ENCODE results near the gene RANBP3L.

Gene RANBP3L

GRCh38 chr5:36272136-36272690 lies 29.5 kb downstream of the RANBP3L start:
- Histone ChIP-seq H3K4ac (ENCODE audit: low read depth, low read length) (no peak overlapping the region), H3K79me1 (ENCODE audit: low read length) (no peaks in the 10 kb centered on the region), H2BK120ac (ENCODE audit: low read depth, low read length) (no peak overlapping the region), H3K23ac (ENCODE audit: low read length) (no peak overlapping the region), H3K4me3 (ENCODE audit: low read length) (no peak overlapping the region), H2BK15ac (replicated peaks; ENCODE audit: low read depth) (no peak overlapping the region), H3K9ac (ENCODE audit: low read length) (no peak overlapping the region), H2BK5ac (ENCODE audit: low read length) (no peak overlapping the region), H3K27ac (ENCODE audit: low read depth, low read length) (no peak overlapping the region), H3K18ac (ENCODE audit: low read length) (no peak overlapping the region), H3K56ac (ENCODE audit: low read length) (no peak overlapping the region), H3K4me1 (ENCODE audit: control insufficient read depth, low read depth, low read length) (no peaks in the 10 kb centered on the region), H4K5ac (ENCODE audit: low read length) (no peak overlapping the region), H2AK5ac (ENCODE audit: low read length) (no peak overlapping the region), H3K36me3 (ENCODE audit: control insufficient read depth, insufficient read depth, low read length) (no peaks in the 10 kb centered on the region), H3K4me2 (ENCODE audit: low read length) (no peak overlapping the region), H3K79me2 (ENCODE audit: control insufficient read depth, insufficient read depth, low read length) (no peaks in the 10 kb centered on the region), H3K27me3 (ENCODE audit: insufficient read depth, low read length, poor library complexity) (no peaks in the 10 kb centered on the region), H4K8ac (ENCODE audit: low read depth, low read length) (no peak overlapping the region)
- WGBS (ENCODE audit: extremely low coverage, insufficient coverage, low lambda C conversion rate), result no CpG with 5 or more reads among the region's 2 CpGs
- no peak for DNase-seq

DNA sequence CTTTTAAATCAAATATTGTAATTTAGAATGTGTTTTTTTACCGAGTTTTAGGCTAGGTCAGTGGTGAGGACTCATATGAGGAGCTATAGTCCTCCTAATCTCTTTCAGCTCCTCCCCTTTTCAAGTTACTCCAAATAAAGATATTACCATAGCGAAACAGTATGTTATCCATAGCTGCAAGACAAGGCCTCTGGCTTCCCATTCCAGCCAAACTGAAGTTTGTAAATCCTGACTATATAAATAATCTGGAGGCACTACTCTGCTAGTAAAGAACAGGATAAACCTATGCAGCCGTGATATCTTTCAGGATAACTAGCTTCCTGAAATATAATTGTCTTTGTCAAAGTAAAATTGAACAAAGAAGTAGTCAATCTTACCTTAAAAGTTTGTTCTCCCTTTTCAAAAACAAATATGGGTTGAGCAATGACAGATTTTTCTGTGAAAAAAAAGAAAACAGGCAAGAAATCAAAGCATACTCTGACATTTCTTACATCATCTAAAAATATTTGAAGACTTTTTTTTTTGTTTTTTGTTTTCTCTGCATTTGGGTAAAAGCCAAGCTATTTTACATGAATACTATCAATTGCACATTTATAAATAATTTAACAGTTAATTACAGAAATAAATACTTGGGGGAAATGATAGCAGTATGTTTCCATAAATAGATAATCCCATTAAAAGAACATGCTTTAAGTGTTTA lies 30.7 kb downstream of the RANBP3L start:
- Histone ChIP-seq H3K27ac (ENCODE audit: low read depth, low read length) (no peak overlapping the region), H2BK15ac (replicated peaks; ENCODE audit: low read depth) (no peak overlapping the region), H3K23ac (ENCODE audit: low read length) (no peak overlapping the region), H2AK5ac (ENCODE audit: low read length) (no peak overlapping the region), H3K79me2 (ENCODE audit: control insufficient read depth, insufficient read depth, low read length) (no peaks in the 10 kb centered on the region), H3K18ac (ENCODE audit: low read length) (no peak overlapping the region), H3K4me2 (ENCODE audit: low read length) (no peak overlapping the region), H2BK5ac (ENCODE audit: low read length) (no peak overlapping the region), H3K79me1 (ENCODE audit: low read length) (no peaks in the 10 kb centered on the region), H3K4ac (ENCODE audit: low read depth, low read length) (no peak overlapping the region), H4K8ac (ENCODE audit: low read depth, low read length) (no peak overlapping the region), H3K9ac (ENCODE audit: low read length) (no peak overlapping the region), H3K27me3 (ENCODE audit: insufficient read depth, low read length, poor library complexity) (no peaks in the 10 kb centered on the region), H3K4me1 (ENCODE audit: control insufficient read depth, low read depth, low read length) (no peaks in the 10 kb centered on the region), H3K56ac (ENCODE audit: low read length) (no peak overlapping the region), H3K36me3 (ENCODE audit: control insufficient read depth, insufficient read depth, low read length) (no peaks in the 10 kb centered on the region), H3K4me3 (ENCODE audit: low read length) (no peak overlapping the region), H4K5ac (ENCODE audit: low read length) (no peak overlapping the region), H2BK120ac (ENCODE audit: low read depth, low read length) (no peak overlapping the region)
- no CpG with 5 or more reads among the region's 3 CpGs for WGBS (ENCODE audit: extremely low coverage, insufficient coverage, low lambda C conversion rate)
- DNase-seq, result no peak

DNA sequence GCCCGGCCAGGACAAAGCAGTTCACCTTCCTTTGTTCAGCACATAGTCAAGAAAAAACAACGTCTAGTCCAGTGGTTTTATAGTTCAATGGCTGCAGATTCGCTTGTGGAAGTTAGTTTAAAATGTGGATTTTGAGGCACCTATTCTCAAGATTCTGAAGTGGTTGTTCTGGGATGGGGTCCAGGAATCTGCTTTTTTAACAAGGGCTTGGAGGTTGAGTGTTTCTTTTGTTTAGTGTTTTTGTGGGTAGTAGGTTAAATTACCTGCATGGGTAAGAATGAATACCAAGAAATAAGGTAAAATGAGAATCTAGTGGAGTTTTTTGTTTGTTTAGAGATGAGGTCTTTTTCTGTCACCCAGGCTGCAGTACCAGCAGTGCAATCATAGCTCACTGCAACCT lies 31.5 kb downstream of the RANBP3L start:
- Histone ChIP-seq H3K9ac (ENCODE audit: low read length) (no peak overlapping the region), H4K5ac (ENCODE audit: low read length) (no peak overlapping the region), H2BK5ac (ENCODE audit: low read length) (no peak overlapping the region), H4K8ac (ENCODE audit: low read depth, low read length) (no peak overlapping the region), H3K79me1 (ENCODE audit: low read length) (no peaks in the 10 kb centered on the region), H2AK5ac (ENCODE audit: low read length) (no peak overlapping the region), H3K27me3 (ENCODE audit: insufficient read depth, low read length, poor library complexity) (no peaks in the 10 kb centered on the region), H3K79me2 (ENCODE audit: control insufficient read depth, insufficient read depth, low read length) (no peaks in the 10 kb centered on the region), H2BK15ac (replicated peaks; ENCODE audit: low read depth) (no peak overlapping the region), H3K56ac (ENCODE audit: low read length) (no peak overlapping the region), H3K18ac (ENCODE audit: low read length) (no peak overlapping the region), H3K4ac (ENCODE audit: low read depth, low read length) (no peak overlapping the region), H3K4me2 (ENCODE audit: low read length) (no peak overlapping the region), H3K36me3 (ENCODE audit: control insufficient read depth, insufficient read depth, low read length) (no peaks in the 10 kb centered on the region), H2BK120ac (ENCODE audit: low read depth, low read length) (no peak overlapping the region), H3K4me3 (ENCODE audit: low read length) (no peak overlapping the region), H3K4me1 (ENCODE audit: control insufficient read depth, low read depth, low read length) (no peaks in the 10 kb centered on the region), H3K27ac (ENCODE audit: low read depth, low read length) (no peak overlapping the region), H3K23ac (ENCODE audit: low read length) (no peak overlapping the region)
- no CpG with 5 or more reads among the region's 3 CpGs for WGBS (ENCODE audit: extremely low coverage, insufficient coverage, low lambda C conversion rate)
- no peak for DNase-seq

- Histone ChIP-seq H3K79me1 (ENCODE audit: low read length) (no peaks in the 10 kb centered on the region), H4K5ac (ENCODE audit: low read length) (no peak overlapping the region), H3K18ac (ENCODE audit: low read length) (no peak overlapping the region), H3K27me3 (ENCODE audit: insufficient read depth, low read length, poor library complexity) (no peaks in the 10 kb centered on the region), H3K4ac (ENCODE audit: low read depth, low read length) (no peak overlapping the region), H3K27ac (ENCODE audit: low read depth, low read length) (no peak overlapping the region), H3K9ac (ENCODE audit: low read length) (no peak overlapping the region), H3K23ac (ENCODE audit: low read length) (no peak overlapping the region), H3K36me3 (ENCODE audit: control insufficient read depth, insufficient read depth, low read length) (no peaks in the 10 kb centered on the region), H3K4me3 (ENCODE audit: low read length) (no peak overlapping the region), H3K4me2 (ENCODE audit: low read length) (no peak overlapping the region), H2BK5ac (ENCODE audit: low read length) (no peak overlapping the region), H4K8ac (ENCODE audit: low read depth, low read length) (no peak overlapping the region), H3K79me2 (ENCODE audit: control insufficient read depth, insufficient read depth, low read length) (no peaks in the 10 kb centered on the region), H2BK120ac (ENCODE audit: low read depth, low read length) (no peak overlapping the region), H3K4me1 (ENCODE audit: control insufficient read depth, low read depth, low read length) (no peaks in the 10 kb centered on the region), H2BK15ac (replicated peaks; ENCODE audit: low read depth) (no peak overlapping the region), H2AK5ac (ENCODE audit: low read length) (no peak overlapping the region), H3K56ac (ENCODE audit: low read length) (no peak overlapping the region)
- DNase-seq, result no peak
Observed at GRCh38 chr5:36269478-36269877, 32.2 kb downstream of the RANBP3L start.

- Histone ChIP-seq H3K27ac (ENCODE audit: low read depth, low read length) (no peak overlapping the region), H3K4ac (ENCODE audit: low read depth, low read length) (no peak overlapping the region), H4K5ac (ENCODE audit: low read length) (no peak overlapping the region), H3K27me3 (ENCODE audit: insufficient read depth, low read length, poor library complexity) (no peaks in the 10 kb centered on the region), H4K8ac (ENCODE audit: low read depth, low read length) (no peak overlapping the region), H2BK15ac (replicated peaks; ENCODE audit: low read depth) (no peak overlapping the region), H3K79me1 (ENCODE audit: low read length) (no peaks in the 10 kb centered on the region), H3K56ac (ENCODE audit: low read length) (no peak overlapping the region), H3K18ac (ENCODE audit: low read length) (no peak overlapping the region), H2AK5ac (ENCODE audit: low read length) (no peak overlapping the region), H2BK5ac (ENCODE audit: low read length) (no peak overlapping the region), H3K4me1 (ENCODE audit: control insufficient read depth, low read depth, low read length) (no peaks in the 10 kb centered on the region), H3K9ac (ENCODE audit: low read length) (no peak overlapping the region), H3K79me2 (ENCODE audit: control insufficient read depth, insufficient read depth, low read length) (no peaks in the 10 kb centered on the region), H3K4me2 (ENCODE audit: low read length) (no peak overlapping the region), H3K36me3 (ENCODE audit: control insufficient read depth, insufficient read depth, low read length) (no peaks in the 10 kb centered on the region), H3K23ac (ENCODE audit: low read length) (no peak overlapping the region), H2BK120ac (ENCODE audit: low read depth, low read length) (no peak overlapping the region), H3K4me3 (ENCODE audit: low read length) (no peak overlapping the region)
- no peak for DNase-seq
- no CpG with 5 or more reads among the region's 3 CpGs for WGBS (ENCODE audit: extremely low coverage, insufficient coverage, low lambda C conversion rate)
Observed at GRCh38 chr5:36267905-36268304, 33.8 kb downstream of the RANBP3L start.

GRCh38 chr5:36264202-36264760 lies 37.4 kb downstream of the RANBP3L start:
- no peak for DNase-seq
- Histone ChIP-seq H3K23ac (ENCODE audit: low read length) (no peak overlapping the region), H3K27ac (ENCODE audit: low read depth, low read length) (no peak overlapping the region), H3K9ac (ENCODE audit: low read length) (no peak overlapping the region), H3K56ac (ENCODE audit: low read length) (no peak overlapping the region), H2BK120ac (ENCODE audit: low read depth, low read length) (no peak overlapping the region), H3K27me3 (ENCODE audit: insufficient read depth, low read length, poor library complexity) (no peaks in the 10 kb centered on the region), H3K4me3 (ENCODE audit: low read length) (no peak overlapping the region), H2BK15ac (replicated peaks; ENCODE audit: low read depth) (no peak overlapping the region), H3K4me2 (ENCODE audit: low read length) (no peak overlapping the region), H3K4me1 (ENCODE audit: control insufficient read depth, low read depth, low read length) (no peaks in the 10 kb centered on the region), H3K4ac (ENCODE audit: low read depth, low read length) (no peak overlapping the region), H3K18ac (ENCODE audit: low read length) (no peak overlapping the region), H2AK5ac (ENCODE audit: low read length) (no peak overlapping the region), H3K79me2 (ENCODE audit: control insufficient read depth, insufficient read depth, low read length) (no peaks in the 10 kb centered on the region), H4K8ac (ENCODE audit: low read depth, low read length) (no peak overlapping the region), H4K5ac (ENCODE audit: low read length) (no peak overlapping the region), H3K36me3 (ENCODE audit: control insufficient read depth, insufficient read depth, low read length) (no peaks in the 10 kb centered on the region), H2BK5ac (ENCODE audit: low read length) (no peak overlapping the region), H3K79me1 (ENCODE audit: low read length) (no peaks in the 10 kb centered on the region)
- no CpG with 5 or more reads among the region's 4 CpGs for WGBS (ENCODE audit: extremely low coverage, insufficient coverage, low lambda C conversion rate)
